Chondrocyte (in vitro differentiated cells): ENCODE results near the gene ARHGAP29. TPM values are rescaled to one million over a fixed set of nuclear protein-coding genes. Genes with fewer than 3 reads are reported as not detected.

Source experiments
- DNase-seq: peaks from one replicate; pipeline ENCODE4 v3.0.0; 2021; ENCODE audit warnings: mixed read lengths, low spot score
- H3K27ac Mint-ChIP-seq: one replicate; pipeline ENCODE4 v1.8.0; 2021; ENCODE audit warnings: mild to moderate bottlenecking, moderate library complexity, mixed read lengths; ENCODE audit not compliant: unreplicated experiment
- H3K27me3 Mint-ChIP-seq: 2 replicates; pipeline ENCODE4 v1.8.0; 2021; ENCODE audit warnings: low read depth, mixed read lengths
- H3K36me3 Mint-ChIP-seq: 2 replicates; pipeline ENCODE4 v1.8.0; 2021; ENCODE audit warnings: low read depth, mixed read lengths
- H3K4me1 Mint-ChIP-seq: 2 replicates; pipeline ENCODE4 v1.8.0; 2021; ENCODE audit warnings: low read depth, mild to moderate bottlenecking, mixed read lengths
- H3K4me3 Mint-ChIP-seq: one replicate; pipeline ENCODE4 v1.8.0; 2021; ENCODE audit warnings: mild to moderate bottlenecking, moderate library complexity, mixed read lengths; ENCODE audit not compliant: unreplicated experiment
- H3K9me3 Mint-ChIP-seq: 2 replicates; pipeline ENCODE4 v1.8.0; 2021; ENCODE audit warnings: low read depth, mixed read lengths
- CTCF ChIP-seq: fragments of 200-600 bp; sonication (generic); IDR thresholded peaks from 2 replicates; pipeline ENCODE4 v1.5.0; 2021; ENCODE audit warnings: antibody characterized with exemption, mild to moderate bottlenecking, moderate library complexity
- total RNA-seq: library from RNA; stranded (reverse); gene quantifications from 3 replicates; pipeline ENCODE4 v1.2.1, GENCODE V29; 2021

Gene ARHGAP29
- total RNA-seq, 1 donor from 2014 or later: 44.7 TPM

- no peak for TF ChIP-seq CTCF
- H3K4me1 Mint-ChIP-seq: peaks cover 43% of the 10 kb centered on the region
- H3K36me3 Mint-ChIP-seq: no peaks in the 10 kb centered on the region
- no peak overlapping the region for H3K4me3 Mint-ChIP-seq
- H3K27ac Mint-ChIP-seq: no peak overlapping the region
- H3K27me3 Mint-ChIP-seq: no peaks in the 10 kb centered on the region
- no peak for DNase-seq
- H3K9me3 Mint-ChIP-seq: no peaks in the 10 kb centered on the region
Measured at GRCh38 chr1:94272388-94272787, 35.0 kb upstream of the ARHGAP29 start.

- DNase-seq: no peak
- Mint-ChIP-seq H3K9me3 (no peaks in the 10 kb centered on the region), H3K27me3 (no peaks in the 10 kb centered on the region), H3K36me3 (no peaks in the 10 kb centered on the region), H3K27ac (no peak overlapping the region), H3K4me3 (no peak overlapping the region), H3K4me1 (peaks cover 35% of the 10 kb centered on the region)
- TF ChIP-seq CTCF: no peak
Measured at GRCh38 chr1:94271373-94271772, 34.0 kb upstream of the ARHGAP29 start.

- Mint-ChIP-seq H3K27ac (peak overlapping the region; percentile 67), H3K9me3 (no peaks in the 10 kb centered on the region), H3K27me3 (no peaks in the 10 kb centered on the region), H3K4me1 (peaks cover 31% of the 10 kb centered on the region), H3K36me3 (no peaks in the 10 kb centered on the region), H3K4me3 (no peak overlapping the region)
- no peak for TF ChIP-seq CTCF
- DNase-seq: no peak
Measured at GRCh38 chr1:94270801-94271203, 33.4 kb upstream of the ARHGAP29 start.

GRCh38 chr1:94269921-94270320, 32.5 kb upstream of the ARHGAP29 start:
- H3K4me1 Mint-ChIP-seq: peaks cover 33% of the 10 kb centered on the region
- H3K36me3 Mint-ChIP-seq: no peaks in the 10 kb centered on the region
- TF ChIP-seq CTCF: no peak
- no peak overlapping the region for H3K4me3 Mint-ChIP-seq
- no peaks in the 10 kb centered on the region for H3K9me3 Mint-ChIP-seq
- no peaks in the 10 kb centered on the region for H3K27me3 Mint-ChIP-seq
- no peak overlapping the region for H3K27ac Mint-ChIP-seq
- DNase-seq: no peak

GRCh38 chr1:94265906-94266305, 28.5 kb upstream of the ARHGAP29 start:
- Mint-ChIP-seq H3K4me1 (peaks cover 23% of the 10 kb centered on the region), H3K36me3 (no peaks in the 10 kb centered on the region), H3K27me3 (no peaks in the 10 kb centered on the region), H3K27ac (peak overlapping the region; percentile 4), H3K4me3 (no peak overlapping the region), H3K9me3 (no peaks in the 10 kb centered on the region)
- no peak for TF ChIP-seq CTCF
- DNase-seq: no peak
